NCI-H526 (cell line): ENCODE measurements around the gene KAT6B.

Experiments used
- DNase-seq, 2 experiments: peaks; one replicate each; lab custom pipeline; 2025; lab: John Stamatoyannopoulos, UW

The KAT6B gene

GRCh38 chr10:74922921-74923320, 96.5 kb downstream of the KAT6B start:
- DNase-seq, result no peak

DNA sequence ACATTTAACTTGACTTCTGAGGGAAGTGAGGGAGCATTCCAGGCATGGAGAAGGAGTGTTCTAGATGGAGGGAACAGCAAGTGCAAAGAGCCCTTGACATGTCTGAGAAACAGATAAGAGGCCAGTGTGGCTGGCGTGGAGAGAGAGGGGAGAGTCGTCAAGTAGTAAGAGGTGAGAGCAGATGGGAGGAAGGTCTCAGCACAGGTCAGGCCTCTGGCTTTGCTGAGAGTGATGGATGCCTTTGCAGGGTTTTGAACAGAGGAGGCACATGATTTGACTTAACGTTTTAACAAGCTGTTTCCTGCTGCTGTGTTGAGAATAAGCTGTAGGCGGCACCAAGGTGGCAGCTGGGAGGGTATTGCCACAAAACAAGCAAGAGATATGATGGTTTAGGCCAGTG, 97.2 kb downstream of the KAT6B start:
- no peak for DNase-seq

- DNase-seq, result no peak
Observed at GRCh38 chr10:74924251-74924963, 98.0 kb downstream of the KAT6B start.

DNA sequence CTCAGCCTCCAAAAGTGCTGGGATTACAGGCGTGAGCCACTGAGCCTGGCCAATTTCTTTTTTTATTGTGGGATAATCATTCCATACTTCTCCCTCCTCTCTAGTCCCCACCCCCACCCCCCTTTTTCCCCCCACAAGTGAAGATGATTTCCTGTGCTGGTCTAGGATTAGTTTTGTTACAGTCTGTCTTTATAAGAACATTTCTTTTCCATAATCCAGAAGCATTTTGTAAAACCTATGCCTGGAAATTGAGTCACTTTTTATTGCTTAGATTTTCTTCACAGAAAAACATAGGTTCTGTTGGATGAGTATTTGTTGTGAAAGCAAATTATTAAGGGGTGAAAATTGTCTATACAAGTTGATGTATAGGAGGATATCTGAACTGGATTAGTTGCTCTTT, 98.9 kb downstream of the KAT6B start:
- DNase-seq, result no peak

DNA sequence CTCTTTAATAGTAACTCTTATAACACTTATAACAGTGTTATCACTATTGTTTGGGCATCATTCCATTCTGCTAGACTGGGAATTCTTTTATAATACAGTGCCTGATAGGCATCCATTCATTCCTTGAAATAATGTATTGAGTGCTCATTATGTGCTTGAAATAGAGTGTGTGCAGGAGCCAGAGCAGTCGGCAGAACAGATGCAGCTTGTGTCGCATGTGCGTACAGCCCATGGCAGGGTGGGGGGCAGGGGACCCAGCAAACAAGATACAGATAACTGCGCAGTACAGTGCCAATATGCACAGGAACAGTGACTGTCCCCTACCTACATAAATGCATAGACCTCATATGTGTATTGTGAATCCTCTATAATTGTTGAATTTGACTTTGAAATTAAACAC, 99.3 kb downstream of the KAT6B start:
- no peak for DNase-seq

- DNase-seq, result peak; percentile 16 to 48
Observed at GRCh38 chr10:74926791-74927585, 100.6 kb downstream of the KAT6B start.

GRCh38 chr10:74927701-74928100, 101.3 kb downstream of the KAT6B start:
- DNase-seq, result no peak

- DNase-seq, result no peak
Observed at GRCh38 chr10:74928742-74929191, 102.4 kb downstream of the KAT6B start.

DNA sequence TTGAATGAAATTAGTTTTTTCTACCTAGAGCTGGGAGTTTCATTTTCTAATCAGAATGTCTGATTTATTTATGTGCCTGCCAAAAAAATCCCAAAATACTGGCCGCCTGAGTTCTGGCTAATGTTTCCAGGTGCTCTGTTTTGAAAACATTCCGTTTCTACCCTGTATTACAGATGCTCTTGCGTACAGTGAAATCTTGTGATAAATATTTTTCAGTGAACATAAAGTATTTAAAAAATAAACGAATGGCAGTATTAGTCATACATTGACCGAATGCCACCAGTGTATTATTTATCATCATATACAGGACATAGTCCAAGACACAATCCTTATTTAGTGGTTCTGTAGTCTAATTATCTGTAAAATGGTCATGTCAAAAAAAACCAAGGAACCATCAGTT, 102.8 kb downstream of the KAT6B start:
- no peak for DNase-seq

GRCh38 chr10:74930965-74931364, 104.6 kb downstream of the KAT6B start:
- DNase-seq, result no peak

DNA sequence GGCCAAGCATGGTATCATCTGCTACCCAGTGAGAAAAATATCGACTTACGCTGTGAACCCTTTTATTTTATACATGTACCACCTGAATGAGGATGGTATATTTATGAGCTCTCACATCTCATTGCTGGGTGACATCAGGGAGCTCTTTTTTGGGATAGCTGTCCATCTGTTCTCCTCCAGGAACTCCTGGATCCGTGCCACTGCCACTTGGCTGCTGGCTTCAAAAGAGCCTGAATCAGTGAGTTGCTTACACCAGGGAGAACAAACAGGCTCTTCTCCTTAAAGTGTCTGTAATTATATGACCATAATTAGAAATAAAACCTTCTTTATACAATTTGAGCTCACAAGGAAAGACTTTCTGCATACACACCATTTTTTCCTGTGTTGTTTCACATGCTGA, 106.2 kb downstream of the KAT6B start:
- DNase-seq, result no peak

- DNase-seq, result no peak
Observed at GRCh38 chr10:74934100-74934812, 107.9 kb downstream of the KAT6B start.

GRCh38 chr10:74936577-74937265, 110.3 kb downstream of the KAT6B start:
- DNase-seq, result no peak

- DNase-seq, result no peak
Observed at GRCh38 chr10:74937266-74937856, 111.0 kb downstream of the KAT6B start.

- no peak for DNase-seq
Observed at GRCh38 chr10:74944205-74944604, 117.8 kb downstream of the KAT6B start.

GRCh38 chr10:74947781-74948401, 121.5 kb downstream of the KAT6B start:
- DNase-seq, result peak; percentile 60 to 85

- DNase-seq, result no peak
Observed at GRCh38 chr10:74949034-74949832, 122.8 kb downstream of the KAT6B start.

DNA sequence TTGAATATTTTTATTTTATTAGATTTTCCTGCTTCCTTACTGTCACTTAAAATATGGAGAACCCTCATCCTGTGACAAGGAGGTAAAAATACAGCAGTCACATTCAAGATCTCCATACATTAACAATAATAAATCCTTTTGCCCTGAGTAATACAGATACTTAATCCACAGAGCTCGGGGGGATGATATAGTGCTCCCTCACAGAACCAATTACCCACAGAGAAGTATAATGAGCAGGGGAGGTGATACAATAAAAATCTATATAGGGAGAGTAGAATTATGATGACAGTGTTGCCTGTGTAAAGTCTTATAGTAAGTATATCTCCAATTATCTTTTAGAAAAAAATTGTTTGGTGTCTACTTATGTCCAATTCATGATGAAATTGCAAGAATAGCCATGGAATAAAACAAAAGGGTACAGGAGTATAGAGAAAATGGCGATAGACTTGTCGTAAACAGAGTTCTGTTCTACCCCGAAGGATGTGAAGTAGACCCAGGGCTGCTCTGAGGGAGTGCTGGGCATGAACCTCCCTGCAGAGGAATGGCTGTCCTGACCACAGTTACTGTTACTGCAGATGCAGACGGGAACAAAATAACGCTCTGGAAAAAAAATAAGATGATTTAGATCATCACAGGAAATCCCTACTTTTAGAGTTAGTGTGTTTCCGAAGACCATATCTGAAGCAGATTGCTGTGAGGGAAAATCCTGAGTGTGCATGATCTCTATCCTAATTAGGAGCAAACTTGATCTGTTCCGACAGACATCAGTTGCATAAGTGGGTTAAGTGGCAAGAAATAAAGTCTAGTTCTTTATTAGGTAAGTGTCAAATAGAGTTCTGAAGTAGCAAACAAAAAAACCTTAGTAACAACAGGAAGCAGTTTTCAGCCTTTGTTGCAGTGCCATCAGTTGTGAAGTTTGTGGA, 123.7 kb downstream of the KAT6B start:
- no peak for DNase-seq

- DNase-seq, result no peak
Observed at GRCh38 chr10:74953214-74953613, 126.8 kb downstream of the KAT6B start.
